HG02642 (cell line): ENCODE data around the gene MST1.
"Not testable (repeated sequence)": the region's sequence is repeated elsewhere in the genome, so short reads cannot be mapped to it uniquely, and the experiment has no call there.

Source experiments
- ATAC-seq: cut with Tn5 transposase; IDR thresholded peaks from one replicate; pipeline ENCODE4 v1.9.1; 2021; ENCODE audit warnings: mild to moderate bottlenecking; ENCODE audit not compliant: unreplicated experiment, poor library complexity

Gene MST1

GRCh38 chr3:49703443-49703927, 14.2 kb upstream of the MST1 start:
- peak; percentile 69 for ATAC-seq

GRCh38 chr3:49702672-49703071, 13.4 kb upstream of the MST1 start:
- ATAC-seq = no peak

DNA sequence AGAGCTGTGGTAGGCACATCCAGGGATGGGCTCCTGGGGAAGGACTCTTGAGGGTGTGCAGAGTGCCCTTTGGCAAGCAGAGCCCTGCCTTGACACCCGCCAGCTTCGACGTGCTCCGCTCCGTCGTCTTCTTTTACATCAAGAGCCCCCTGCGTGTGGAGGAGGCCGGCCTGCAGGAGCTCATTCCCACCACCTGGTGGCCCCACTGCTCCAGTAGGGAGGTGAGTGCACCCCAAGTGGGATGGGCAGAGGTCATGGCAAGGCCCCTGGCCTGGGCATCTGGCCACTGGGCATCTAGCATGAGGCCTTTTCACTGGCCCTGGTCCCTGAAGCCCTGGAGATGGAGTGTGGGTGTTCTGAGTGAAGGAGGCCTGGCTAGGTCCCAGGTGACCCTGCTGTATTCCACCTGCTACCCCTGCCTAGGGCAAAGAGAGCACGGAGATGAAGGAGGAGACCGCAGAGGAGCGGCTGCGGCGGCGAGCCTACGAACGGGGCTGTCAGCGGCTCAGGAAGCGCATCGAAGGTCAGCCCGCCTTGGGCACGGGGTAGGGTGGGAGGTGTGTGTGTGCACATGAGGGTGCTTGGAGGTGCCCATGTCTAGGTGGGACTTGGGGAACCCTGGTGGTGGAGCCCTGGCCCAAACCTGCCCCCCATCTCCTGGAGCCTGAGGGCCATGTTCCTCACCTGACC, 12.3 kb upstream of the MST1 start:
- ATAC-seq = no peak

GRCh38 chr3:49700453-49701128, 11.3 kb upstream of the MST1 start:
- ATAC-seq = no peak

DNA sequence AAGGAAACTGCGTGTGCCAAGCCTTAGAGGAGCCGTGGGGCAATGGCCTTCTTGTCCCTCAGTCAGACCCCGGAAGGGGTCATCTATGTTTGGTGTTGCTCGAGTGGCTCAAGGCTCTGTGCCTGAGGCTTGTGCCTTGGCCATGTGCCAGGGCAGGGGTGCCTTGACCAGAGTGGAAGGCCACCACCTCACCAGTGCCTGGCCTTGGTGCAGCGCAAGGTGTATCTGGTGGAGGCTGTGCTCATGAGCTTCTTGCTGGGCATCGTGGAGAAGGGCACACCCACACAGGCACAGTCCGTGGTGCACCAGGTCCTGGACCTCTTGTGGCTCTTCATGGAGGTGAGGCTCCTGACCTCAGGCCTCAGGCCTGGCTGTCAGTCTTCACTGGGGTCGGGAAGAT, 10.7 kb upstream of the MST1 start:
- ATAC-seq = no peak

DNA sequence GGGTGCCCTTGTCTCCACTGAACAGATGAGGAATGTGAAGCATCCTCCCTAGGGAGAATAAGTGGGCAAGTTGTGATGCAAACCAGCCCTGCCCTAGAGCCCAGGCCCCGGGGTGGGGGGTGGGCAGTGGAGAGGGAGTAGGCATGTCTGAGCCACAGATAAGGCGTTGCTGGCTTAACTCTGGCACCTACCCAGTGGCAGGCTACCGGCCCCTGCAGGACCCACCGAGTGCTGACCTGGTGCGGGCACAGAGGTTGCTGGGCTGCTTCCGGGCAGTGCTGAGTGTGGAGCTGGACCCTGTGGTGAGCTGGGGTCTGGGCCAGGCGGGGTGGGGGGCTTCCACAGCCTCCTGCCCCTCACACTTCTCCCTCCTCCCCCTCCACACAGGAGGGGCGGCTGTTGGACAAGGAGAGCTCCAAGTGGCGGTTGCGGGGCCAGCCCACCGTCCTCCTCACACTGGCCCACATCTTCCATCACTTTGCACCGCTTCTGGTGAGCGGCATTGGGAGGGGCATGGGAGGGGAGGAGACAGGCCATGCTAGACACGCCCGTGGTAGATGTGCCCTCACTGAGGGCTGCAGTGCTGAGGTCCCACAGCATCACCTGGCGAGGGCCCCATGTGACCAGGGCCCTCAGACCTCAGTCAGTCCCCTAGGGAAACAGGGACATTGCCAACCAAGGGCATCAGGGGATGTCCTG, 10.2 kb upstream of the MST1 start:
- ATAC-seq = no peak

DNA sequence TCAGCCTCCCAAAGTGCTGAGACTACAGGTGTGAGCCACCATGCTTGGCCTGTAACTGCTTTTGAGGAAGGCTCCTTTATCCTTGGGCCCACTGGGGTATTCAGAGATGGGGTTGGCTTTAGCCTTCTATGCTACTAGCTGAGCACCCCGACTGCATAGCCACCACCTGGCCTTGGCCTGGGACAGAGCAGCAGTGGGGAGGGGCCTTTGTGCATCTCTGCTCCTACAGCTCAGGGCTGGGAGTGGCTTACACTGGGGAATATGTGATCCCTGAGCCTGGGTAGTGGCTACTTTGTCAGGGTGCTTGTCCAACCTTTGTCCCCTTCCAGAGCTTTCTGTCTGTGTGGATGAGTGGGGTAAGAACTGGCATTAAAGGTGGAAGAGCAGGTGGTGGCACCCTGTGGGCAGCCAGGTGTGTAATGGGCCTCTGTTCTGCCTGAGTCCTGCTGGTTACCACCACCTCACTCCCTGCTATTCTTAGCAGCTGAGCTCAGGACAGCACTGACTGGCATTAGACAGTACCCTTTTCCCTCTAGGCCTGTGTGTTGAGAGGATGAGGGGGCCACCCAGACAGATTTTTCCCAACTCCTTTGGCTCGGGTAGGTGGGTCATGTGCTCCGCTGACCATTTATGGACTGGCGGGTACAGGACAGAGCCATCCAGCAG, 6.2 kb upstream of the MST1 start:
- not testable (repeated sequence) for ATAC-seq

DNA sequence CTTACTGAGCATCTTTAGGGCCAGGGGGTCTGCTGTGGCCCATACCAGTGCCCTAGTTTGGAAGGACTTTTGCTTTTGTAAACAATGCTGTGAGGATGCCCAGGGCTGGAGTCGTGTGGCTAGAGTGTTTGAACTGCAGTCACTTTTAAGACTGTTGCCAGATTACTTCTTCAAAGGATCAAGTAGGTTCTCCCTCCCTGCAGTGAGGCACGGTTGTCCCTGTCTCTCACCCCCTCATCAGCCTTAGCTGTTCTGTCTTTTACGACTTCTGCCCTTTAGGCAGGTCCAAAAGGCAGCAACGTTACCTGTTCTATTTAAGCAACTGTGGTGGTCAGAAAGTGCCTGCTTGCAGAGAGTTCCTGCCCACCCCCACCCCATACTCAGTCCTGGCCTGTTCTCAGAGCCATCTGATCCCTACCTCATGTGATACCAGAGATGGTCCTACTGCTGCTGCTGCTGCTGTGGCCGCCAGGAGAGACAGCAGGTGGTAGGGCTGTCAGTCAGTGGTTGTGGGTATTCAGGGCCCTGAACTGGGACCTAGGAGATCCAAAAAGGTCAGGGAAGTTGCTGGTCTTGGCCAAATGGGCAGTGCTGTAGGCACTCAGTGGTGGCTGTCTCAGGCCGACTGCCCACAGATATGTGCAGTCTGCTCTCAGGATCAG, 5.3 kb upstream of the MST1 start:
- not testable (repeated sequence) for ATAC-seq

DNA sequence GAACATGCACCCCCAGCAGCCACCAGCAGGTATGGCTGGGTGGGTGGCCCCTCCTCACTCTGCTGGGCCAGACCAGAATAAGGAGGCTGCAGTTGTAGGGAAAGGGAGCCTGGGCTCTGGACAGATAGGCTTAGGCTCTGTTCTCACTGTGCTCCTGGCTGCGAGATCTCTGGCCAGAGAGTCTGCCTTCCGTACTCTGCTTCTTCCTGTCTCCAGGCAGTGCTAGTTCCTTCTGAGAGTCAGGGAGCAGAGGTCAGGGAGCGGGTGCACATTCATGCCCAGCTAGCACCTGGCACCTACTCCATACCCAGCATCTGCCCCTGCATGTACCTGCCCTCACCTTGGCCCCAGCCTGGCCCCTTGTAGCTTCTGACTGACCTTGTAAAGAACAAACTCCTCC, 2.2 kb upstream of the MST1 start:
- ATAC-seq = not testable (repeated sequence)

GRCh38 chr3:49690856-49691255, 1.6 kb upstream of the MST1 start:
- ATAC-seq = not testable (repeated sequence)

DNA sequence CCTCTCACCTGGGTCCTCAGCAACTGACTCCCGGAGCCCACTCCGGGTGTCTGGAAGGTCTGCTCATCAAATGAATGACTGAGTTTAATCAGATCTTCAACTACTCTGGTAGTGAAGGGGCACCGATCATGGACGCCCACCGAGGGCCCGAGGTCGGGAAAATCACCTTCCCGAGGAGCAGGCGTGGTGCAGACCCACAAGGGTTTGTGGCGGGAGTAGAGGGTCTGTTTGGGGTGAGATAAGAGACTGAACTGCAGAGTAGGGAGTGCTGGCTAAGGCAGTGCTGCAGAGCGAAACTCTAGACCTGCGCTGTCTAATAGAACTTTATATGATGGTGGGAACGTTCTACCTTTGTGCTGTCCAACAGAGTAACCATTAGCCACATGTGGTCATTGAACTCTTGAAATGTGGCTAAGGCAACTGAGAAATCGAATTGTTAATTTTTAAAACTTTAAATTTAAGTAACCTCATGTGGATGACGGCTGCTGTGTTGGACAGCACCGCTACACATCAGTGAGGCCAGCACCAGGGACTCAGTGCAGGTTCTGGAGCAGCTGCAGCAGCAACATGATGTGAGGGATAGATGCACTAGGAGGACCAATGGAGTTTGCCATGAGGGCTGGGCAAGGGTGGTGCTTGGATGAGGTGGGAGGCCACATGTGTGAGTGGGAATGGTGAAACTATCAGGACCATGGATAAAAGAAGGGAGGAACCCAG, 792 bp upstream of the MST1 start:
- ATAC-seq = not testable (repeated sequence)

DNA sequence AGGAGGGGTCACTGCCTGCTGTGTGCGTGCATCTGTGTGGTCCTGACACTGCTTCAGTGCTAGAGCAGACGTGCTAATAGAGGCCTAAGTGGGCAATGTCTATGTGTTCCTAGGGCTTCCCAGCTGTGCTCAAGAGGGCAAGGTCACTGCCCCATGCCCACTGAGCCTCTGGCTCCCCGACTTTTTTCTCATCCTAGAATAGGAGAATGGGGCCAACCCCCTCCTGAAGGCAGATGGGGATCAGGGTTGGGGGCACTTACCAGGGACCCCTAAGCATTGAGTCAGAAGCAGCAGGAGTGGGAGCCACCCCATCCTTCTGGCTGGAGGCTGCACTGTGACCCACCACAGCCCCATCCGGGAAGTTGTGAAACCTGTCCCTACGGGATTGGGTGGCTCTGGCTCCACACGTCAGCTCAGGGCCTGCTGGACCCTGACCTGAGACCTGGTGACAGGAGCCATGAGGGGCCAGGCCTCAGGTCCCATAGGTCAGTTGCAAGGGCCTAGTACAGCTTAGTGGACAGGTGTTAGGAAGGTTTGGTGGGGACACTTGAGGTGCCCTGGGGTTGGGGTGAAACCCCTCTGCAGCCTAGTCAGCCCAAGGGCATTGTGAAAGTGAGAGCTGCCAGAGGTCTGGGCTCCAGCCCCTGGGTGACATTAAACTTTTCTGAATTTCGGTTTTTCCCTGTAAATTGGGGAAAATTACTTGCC, 782 bp downstream of the MST1 start:
- ATAC-seq = not testable (repeated sequence)

DNA sequence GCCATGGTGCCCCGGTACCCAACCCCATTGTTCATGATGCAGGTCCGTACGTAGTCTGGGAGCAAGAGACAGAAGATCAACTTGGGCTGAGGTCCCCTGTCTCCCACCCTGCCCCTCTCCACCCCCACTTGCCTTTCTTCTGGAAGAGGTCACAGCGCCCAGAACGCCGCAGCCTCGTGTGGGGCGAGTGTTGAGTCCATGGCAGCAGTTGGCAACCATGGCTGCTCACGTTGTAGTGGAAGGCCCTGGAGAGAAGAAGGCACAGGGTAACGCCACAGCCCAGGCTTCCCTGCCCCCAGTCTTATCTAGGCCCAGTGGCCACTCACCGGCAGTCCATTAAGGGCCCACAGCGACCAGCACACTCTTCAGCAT, 1.9 kb downstream of the MST1 start:
- ATAC-seq = not testable (repeated sequence)

DNA sequence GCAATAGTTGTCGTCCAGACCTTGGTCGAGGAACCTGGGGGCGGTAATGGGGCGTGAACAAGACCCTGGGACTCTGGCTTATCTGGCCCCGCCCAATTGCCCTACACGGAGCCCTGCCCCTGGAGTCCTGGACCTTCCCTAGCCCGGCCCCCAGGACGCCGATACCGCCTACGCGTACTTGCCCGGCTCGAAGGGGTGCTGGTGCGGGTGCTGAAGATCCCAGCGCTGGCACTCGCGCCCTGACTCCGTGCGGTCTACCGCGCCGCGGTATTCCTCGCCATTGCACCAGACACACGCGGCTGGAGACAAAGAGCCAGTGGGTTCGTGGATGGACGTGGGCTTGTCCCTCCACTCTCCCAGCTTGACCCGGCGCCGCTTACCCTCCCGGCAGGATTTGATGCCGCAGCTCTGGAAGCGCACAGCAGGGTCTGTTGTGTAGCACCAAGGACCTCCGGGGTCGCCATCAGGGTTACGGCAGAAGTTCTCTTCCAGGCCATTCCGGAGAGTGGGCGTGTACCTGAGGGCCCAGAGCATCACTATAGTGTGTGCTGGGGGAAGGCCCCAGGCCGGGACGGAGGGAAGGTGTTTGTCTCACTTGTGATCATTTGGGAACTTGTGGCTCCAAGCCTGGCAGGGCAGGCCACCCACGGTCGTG, 2.4 kb downstream of the MST1 start:
- ATAC-seq = not testable (repeated sequence)

GRCh38 chr3:49686346-49686745, 2.9 kb downstream of the MST1 start:
- not testable (repeated sequence) for ATAC-seq

DNA sequence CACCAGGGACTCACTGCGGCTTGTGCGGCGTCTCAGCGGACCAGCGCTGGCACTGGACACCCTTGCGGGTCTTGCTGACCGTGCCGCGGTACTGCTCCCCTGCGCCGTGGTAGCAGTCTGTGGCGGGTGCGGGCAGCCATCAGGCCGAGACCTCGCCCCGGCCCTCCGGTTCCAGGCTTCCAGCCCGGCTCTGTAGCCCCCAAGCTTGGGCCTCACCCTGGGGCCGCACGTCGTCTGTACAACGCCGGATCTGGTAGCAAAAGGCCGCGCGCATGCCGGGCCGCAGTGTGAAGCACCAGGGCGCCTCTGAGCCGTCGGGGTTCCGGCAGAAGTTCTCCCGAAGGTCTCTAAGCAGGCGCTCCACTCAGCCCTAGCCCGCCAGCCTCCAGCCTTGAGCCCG, 3.4 kb downstream of the MST1 start:
- not testable (repeated sequence) for ATAC-seq

- ATAC-seq = not testable (repeated sequence)
Measured at GRCh38 chr3:49685103-49685502, 4.2 kb downstream of the MST1 start.

DNA sequence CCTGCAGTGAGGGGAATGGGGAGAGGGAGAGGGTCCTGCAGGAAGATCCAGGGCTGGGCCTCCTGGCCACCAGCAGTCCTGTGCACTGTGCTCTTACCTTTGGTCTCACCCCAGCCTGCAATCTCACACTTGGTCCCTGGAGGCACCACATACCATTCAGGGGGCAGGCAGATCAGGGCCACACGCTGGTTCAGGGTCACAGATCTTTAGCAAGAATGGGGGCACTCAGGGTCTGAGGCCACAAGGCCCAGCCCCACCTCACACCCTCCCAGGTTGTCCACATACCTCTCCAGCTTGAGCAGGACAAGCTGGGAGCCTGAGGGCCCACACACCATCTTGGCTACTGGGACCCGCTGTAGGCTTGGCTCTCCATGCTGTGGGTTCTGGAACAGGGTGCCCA, 4.8 kb downstream of the MST1 start:
- not testable (repeated sequence) for ATAC-seq
